Activated CD4-positive, alpha-beta T cell treated with anti-CD3 and anti-CD28 coated beads for 4 hours (primary cell): ENCODE measurements around the gene SLC35A1.

Experiments
- DNase-seq, 2 donors: peaks; one replicate each; pipeline ENCODE4 v3.0.0-alpha.2; 2020

Gene SLC35A1

DNA sequence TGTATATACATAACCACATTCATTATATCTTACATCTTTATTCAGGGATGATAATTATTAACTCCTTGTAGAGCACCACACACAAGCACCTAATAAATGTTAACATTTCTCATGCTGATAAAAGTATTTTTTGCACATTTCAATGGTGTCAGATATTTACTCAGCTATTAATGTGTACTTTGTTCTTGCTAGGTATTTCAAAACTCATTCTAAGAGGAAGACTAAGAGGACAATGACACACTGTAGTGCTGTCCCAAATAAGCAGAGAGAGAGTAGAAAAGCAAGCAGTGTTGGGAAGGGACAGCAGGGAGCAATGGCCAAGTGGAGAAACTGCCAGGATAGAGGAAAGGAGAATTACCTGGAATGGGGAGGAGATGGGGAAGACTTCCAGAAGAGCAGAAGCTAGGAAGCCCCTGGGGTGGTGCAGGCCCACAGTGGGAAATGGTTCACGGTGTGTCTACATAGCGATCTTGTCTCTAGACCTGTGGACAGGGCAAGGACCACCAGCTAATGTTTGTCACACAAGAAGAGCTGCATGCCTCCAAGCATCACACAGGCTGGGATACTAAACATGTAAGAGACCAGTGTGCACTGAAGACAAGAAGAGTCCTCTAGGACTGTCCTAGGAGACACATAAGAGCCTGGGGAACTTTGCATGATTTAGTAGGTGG is 61.7 kb downstream of the SLC35A1 start:
- no peak for DNase-seq

DNA sequence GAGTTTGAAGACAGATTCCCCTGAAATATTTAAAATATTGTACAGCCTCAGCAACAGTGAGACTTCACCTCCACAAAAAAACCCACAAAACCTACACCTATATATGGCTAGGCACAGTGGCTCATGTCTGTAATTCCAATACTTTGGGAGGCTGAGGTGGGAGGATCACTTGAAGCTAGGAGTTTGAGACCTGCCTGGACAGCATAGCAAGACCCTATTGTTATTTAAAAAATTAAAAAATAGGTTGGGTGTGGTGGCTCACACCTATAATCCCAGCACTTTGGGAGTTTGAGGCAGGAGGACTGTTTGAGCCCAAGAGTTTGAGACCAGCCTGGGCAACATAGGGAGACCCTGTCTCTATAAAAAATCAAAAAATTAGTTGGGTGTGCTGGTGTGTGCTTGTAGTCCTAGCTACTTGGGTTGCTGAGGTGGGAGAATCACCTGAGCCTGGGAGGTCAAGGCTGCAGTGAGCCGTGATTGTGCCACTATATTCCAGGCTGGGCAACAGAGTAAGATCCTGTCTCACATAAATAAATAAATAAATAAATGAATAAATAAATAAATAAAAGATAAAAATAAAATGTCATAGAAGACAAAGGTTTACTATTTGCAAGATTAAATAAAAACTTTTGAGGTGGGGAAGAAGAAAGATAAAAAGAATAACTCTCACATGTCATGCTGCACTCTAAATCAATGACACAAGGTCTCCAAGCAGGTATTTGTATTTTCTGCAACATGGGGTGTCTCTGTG is 65.9 kb downstream of the SLC35A1 start:
- no peak for DNase-seq

GRCh38 chr6:87539554-87539953 is 66.8 kb downstream of the SLC35A1 start:
- DNase-seq: no peak

DNA sequence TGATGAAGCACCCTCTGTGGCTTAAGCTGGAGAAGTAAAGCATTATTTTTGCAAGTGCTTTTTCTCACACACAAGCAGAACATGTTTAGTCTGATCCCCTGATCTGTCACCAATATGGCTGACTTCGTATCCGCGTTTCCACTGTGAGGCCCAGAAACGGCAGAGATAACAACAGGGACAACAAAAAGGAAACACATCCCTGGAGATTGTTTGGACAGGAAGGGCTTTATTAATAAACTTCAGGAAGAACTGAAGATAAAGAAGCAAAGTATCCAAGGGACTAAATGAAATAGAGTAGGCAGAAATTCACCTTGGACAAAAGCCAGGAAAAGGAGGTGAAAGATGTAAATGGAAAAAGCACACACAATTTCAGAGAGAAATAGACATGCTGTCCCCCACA is 67.8 kb downstream of the SLC35A1 start:
- no peak for DNase-seq

DNA sequence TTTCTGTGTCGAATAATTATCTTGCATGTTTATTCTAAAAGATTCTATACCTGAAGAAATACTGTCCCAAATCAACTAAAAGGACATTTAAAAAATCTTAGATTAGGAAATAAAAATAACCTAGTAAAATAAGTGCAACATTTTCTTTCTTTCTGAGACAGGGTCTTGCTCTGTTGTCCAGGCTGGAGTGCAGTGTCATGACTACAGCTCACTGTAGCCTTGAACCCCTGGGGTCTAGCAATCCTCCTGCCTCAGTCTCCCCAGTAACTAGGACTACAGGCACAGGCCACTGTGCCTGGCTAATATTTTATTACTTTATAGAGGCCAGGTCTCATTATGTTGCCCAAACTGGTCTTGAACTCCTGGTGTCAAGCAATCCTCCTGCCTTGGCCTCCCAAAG is 68.3 kb downstream of the SLC35A1 start:
- no peak for DNase-seq

DNA sequence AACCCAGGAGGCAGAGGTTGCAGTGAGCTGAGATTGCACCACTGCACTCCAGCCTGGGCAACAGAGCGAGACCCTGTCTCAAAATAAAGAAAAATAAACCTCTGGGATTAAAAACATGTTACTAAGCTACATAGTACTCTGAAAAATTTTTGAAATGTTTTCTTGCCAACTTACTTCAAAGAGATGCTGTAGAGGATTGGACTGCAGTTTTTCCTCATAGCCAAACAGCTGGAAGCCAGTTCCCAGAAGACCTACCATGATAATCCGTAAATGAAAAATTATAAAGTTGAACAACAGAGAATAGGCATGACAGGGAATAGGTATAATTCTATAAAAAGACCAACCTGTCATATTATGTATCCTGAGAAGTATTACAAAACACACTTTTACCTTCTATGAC is 69.0 kb downstream of the SLC35A1 start:
- no peak for DNase-seq

DNA sequence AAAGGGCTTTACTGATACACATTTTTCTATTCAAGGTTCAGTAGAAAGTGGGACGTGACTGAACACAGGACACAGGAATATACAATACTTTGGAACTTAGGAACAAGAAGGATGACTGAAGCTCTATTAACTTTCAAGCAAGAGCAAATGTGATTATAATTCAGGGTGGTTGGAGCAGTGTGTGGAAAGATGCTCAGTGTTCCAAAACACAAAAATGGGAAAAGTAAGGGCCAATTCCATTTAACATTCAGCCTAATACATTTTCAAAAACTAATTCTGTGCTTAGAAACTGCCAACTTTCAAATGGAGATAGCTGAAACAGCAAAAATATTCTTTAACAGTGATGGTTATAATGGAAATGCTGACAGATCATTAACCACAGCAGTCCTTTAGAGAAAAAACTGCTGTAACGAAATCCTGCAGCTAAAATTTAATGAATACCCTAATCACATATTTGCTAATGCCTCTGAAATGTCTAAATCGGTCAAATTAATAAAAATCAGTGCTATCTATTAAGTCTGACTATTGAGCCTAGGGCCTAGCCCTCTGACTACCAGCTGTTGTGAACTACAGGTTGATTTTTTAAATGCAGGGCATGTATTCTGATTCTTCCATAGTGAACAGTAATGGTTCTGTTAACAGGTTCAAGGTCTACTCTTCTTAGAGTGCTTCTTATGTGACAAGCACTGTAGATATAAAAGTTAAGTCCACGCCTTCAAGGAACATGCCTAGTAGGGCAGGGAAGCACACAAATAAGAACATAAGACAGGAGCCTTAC is 71.1 kb downstream of the SLC35A1 start:
- DNase-seq: no peak

DNA sequence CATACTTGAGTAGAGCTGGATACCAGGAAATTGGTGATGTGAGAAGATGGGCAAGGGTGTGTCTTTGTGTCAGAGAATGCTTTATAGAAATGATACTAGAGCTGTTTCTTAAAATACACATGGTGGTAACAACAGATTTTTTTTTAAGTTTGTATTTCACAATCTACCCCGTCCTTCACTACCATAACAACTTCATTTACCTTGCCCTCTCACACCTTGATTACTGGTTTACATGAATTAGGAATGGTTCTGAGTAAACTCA is 71.6 kb downstream of the SLC35A1 start:
- no peak for DNase-seq

DNA sequence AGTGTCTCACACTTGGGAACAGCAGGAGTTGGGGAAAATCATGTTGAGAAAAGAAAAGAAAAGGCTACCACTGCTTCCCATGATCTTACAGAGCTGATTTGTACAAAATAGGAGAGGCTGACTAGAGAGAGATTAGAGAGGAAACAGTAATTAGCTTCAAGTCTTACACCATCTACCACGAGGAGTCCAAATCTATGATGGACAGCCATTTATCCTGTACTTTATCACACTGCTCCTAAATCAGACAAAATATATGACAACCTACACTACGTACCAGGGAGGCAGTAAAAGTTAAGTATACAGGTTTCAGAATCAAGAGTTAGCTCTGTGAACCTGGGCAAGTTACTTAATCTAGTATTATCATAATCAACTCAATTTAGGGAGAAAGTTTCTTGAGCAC is 79.0 kb downstream of the SLC35A1 start:
- no peak for DNase-seq

DNA sequence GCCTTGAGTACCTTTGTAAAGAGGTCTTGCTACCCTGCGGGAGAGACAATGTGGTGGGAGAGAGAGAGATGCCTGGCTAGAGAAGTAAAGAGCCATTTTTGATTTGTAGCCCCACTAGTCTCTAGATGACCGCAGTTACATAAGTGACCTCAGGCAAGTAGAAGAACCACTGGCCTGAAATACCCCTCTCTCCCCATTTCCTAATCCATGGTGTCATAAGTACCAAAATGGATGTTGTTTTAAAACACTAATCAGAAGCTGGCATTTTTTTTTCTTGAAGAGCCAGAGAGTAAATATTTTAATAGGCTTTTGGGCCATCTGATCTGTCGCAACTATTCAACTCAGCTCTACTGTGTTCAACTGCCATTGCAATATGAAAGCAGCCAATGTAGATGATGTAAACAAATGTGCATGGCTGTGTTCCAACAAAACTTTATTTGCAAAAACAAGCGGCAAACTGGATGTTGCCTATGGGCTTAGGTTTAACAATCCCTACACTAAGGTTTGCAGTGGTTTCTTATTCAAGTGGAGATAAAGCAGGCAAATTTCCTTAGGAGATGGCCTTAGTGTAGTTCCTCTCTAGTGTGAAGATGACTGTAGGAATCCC is 80.5 kb downstream of the SLC35A1 start:
- DNase-seq: no peak

- DNase-seq: no peak
Measured at GRCh38 chr6:87555506-87555905, 82.7 kb downstream of the SLC35A1 start.

GRCh38 chr6:87558446-87558845 is 85.7 kb downstream of the SLC35A1 start:
- DNase-seq: no peak

DNA sequence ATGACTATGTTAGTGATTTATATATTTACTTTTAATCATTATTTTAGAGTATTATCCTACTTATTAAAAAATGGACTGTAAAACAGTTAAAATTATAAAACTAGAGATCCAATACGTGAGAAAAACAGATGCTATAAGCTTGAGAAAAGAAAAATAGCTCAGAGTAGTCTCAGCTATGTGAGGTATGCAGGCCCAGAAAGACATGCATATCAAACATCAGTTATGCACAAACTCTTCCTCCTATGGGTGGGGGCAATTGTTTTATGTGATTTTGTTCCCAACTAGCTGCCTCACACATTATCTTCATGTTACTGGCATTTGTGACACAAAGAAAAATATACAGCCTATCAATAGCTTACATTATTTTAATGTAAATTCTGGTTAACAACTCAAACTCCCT is 88.2 kb downstream of the SLC35A1 start:
- no peak for DNase-seq
